HL-60 (cell line): ENCODE results near the gene TMEM44.

Experiments used
- DNase-seq, 2 experiments: peaks; one replicate each; pipeline ENCODE4 v3.0.0-alpha.2; 2010 to 2020; ENCODE audit warnings: low read depth in 1 of 2, low spot score in 1 of 2
- H3K27ac ChIP-seq: fragments of 250-450 bp; sonication (Bioruptor Pico); replicated peaks from 2 replicates; pipeline ENCODE4 v1.5.1; 2020; ENCODE audit warnings: mild to moderate bottlenecking, moderate library complexity
- H3K27me3 ChIP-seq: fragments of 250-450 bp; sonication (Bioruptor Pico); 2 replicates; pipeline ENCODE4 v1.5.1; 2021; ENCODE audit warnings: mild to moderate bottlenecking, moderate library complexity; ENCODE audit not compliant: insufficient read depth, poor library complexity, severe bottlenecking
- H3K4me3 ChIP-seq: replicated peaks from 2 replicates; pipeline ENCODE4 v1.5.1; 2011; ENCODE audit warnings: mild to moderate bottlenecking, control low read depth, low read length; ENCODE audit not compliant: insufficient read depth
- GABPA ChIP-seq: IDR thresholded peaks from 2 replicates; pipeline ENCODE4 v1.6.1; 2012; ENCODE audit warnings: low read depth
- POLR2AphosphoS5 ChIP-seq: IDR thresholded peaks from 2 replicates; pipeline ENCODE4 v1.6.1; 2012; ENCODE audit warnings: low read depth
- SPI1 ChIP-seq: IDR thresholded peaks from 2 replicates; pipeline ENCODE4 v1.6.1; 2012; ENCODE audit warnings: low read depth, mild to moderate bottlenecking, borderline replicate concordance
- TF ChIP-seq, protein P1 (sequence below): IDR thresholded peaks from one replicate; pipeline ENCODE4 v1.5.1; 2011; ENCODE audit warnings: low read length, control low read depth, inconsistent platforms; ENCODE audit not compliant: insufficient read depth
- TF ChIP-seq, protein P2 (sequence below): IDR thresholded peaks from 2 replicates; pipeline ENCODE4 v1.6.1; 2012; ENCODE audit warnings: low read depth; ENCODE audit not compliant: insufficient replicate concordance

TMEM44 gene

DNA sequence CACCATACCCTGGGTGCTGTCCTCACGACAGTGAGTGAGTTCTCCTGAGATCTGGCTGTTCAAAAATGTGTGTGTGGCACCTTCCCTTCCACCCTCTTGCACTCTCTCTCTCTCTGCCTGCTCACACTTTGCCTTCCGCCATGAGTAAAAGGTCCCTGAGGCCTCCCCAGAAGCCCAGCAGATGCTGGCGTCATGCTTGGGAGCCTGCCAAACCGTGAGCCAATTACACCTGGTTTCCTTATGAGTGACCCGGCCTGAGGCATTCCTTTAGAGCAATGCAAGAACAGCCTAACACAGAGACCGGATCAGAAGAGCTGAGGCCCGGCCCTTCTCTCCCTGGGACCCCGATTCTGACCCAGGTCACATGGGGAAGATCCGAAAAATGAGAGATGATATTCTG, 15.4 kb downstream of the TMEM44 start:
- TF ChIP-seq, protein P1, sequence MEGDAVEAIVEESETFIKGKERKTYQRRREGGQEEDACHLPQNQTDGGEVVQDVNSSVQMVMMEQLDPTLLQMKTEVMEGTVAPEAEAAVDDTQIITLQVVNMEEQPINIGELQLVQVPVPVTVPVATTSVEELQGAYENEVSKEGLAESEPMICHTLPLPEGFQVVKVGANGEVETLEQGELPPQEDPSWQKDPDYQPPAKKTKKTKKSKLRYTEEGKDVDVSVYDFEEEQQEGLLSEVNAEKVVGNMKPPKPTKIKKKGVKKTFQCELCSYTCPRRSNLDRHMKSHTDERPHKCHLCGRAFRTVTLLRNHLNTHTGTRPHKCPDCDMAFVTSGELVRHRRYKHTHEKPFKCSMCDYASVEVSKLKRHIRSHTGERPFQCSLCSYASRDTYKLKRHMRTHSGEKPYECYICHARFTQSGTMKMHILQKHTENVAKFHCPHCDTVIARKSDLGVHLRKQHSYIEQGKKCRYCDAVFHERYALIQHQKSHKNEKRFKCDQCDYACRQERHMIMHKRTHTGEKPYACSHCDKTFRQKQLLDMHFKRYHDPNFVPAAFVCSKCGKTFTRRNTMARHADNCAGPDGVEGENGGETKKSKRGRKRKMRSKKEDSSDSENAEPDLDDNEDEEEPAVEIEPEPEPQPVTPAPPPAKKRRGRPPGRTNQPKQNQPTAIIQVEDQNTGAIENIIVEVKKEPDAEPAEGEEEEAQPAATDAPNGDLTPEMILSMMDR = no peak
- TF ChIP-seq SPI1 = no peak
- TF ChIP-seq GABPA = no peak
- TF ChIP-seq, protein P2, sequence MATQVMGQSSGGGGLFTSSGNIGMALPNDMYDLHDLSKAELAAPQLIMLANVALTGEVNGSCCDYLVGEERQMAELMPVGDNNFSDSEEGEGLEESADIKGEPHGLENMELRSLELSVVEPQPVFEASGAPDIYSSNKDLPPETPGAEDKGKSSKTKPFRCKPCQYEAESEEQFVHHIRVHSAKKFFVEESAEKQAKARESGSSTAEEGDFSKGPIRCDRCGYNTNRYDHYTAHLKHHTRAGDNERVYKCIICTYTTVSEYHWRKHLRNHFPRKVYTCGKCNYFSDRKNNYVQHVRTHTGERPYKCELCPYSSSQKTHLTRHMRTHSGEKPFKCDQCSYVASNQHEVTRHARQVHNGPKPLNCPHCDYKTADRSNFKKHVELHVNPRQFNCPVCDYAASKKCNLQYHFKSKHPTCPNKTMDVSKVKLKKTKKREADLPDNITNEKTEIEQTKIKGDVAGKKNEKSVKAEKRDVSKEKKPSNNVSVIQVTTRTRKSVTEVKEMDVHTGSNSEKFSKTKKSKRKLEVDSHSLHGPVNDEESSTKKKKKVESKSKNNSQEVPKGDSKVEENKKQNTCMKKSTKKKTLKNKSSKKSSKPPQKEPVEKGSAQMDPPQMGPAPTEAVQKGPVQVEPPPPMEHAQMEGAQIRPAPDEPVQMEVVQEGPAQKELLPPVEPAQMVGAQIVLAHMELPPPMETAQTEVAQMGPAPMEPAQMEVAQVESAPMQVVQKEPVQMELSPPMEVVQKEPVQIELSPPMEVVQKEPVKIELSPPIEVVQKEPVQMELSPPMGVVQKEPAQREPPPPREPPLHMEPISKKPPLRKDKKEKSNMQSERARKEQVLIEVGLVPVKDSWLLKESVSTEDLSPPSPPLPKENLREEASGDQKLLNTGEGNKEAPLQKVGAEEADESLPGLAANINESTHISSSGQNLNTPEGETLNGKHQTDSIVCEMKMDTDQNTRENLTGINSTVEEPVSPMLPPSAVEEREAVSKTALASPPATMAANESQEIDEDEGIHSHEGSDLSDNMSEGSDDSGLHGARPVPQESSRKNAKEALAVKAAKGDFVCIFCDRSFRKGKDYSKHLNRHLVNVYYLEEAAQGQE = no peak
- TF ChIP-seq POLR2AphosphoS5 = no peak
- Histone ChIP-seq H3K27ac (no peak overlapping the region), H3K27me3 (no peaks in the 10 kb centered on the region), H3K4me3 (no peak overlapping the region)
- no peak for DNase-seq

DNA sequence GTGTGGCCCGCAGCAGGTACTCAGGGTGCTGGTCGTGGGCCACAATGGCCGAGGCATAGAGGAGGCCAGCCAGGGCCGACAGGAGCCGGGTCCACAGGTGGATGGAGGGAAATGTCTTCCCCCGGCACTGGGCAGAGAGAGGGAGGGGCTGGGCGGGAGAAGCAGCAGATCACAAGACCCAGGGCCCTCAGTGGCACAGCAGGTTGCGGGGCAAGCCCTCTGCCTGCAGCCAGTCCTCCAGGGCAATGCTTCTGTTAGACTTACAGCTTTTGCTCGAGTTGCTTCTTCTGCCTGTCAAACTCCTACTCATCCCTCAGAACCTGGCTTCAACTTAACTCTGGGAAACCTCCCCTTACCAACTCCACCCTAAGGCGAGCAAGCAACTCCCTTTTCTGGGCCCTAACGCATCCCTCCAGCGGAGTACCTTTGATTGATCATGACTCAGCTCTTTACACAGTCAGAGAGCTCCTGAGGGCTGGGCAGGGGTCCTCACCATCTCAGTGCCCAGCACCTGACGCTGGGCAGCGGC, 16.0 kb downstream of the TMEM44 start:
- TF ChIP-seq POLR2AphosphoS5 = no peak
- no peak for TF ChIP-seq GABPA
- TF ChIP-seq, protein P2 = no peak
- TF ChIP-seq, protein P1 = no peak
- Histone ChIP-seq H3K27me3 (no peaks in the 10 kb centered on the region), H3K4me3 (no peak overlapping the region), H3K27ac (no peak overlapping the region)
- no peak for DNase-seq

DNA sequence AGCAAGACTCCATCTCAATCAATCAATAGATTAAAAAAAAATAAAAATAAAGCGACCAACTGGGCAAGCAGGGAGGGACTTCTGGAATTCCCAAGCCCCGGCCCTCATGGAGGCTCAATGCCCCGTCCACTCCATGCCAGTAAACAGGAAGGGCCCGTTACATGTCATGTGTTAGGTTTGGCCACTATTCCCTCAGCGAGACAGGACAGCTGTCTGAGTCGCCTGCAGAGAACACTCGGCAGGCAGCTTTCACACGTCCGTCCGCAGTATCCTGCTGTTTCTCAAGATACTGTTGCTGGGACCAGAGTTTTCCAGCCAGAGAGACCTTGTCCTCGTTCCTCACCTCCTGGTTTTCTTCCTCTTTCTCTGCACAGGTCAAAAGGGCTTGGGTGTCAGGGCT, 18.0 kb downstream of the TMEM44 start:
- no peak overlapping the region for H3K27ac ChIP-seq
- DNase-seq = no peak
- no peak overlapping the region for H3K4me3 ChIP-seq
- H3K27me3 ChIP-seq = no peaks in the 10 kb centered on the region
- no peak for TF ChIP-seq GABPA
- TF ChIP-seq, protein P2 = no peak

DNA sequence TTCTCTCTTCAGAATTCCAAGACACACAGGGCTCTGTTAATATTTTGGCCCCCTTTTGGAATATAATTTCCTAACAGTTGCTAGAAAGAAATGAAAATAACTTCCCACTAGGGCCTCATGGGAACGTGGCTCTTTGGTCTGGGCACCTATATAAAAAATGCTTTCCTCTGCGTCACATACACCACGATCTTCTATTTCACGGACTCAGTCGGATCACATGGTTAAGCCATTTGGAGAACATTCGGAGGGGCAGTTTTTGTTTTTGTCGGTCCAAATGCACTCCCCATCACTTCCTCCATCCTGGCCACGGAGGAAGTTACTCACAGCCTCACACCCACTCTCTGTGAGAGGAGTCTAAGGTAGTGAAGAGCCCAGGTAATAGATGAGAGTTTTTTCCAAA, 21.0 kb downstream of the TMEM44 start:
- no peak for TF ChIP-seq GABPA
- no peak; the same call in 1 of the 2 replicates for TF ChIP-seq SPI1
- TF ChIP-seq POLR2AphosphoS5 = no peak
- TF ChIP-seq, protein P1 = no peak
- Histone ChIP-seq H3K27ac (no peak overlapping the region), H3K27me3 (no peaks in the 10 kb centered on the region), H3K4me3 (no peak overlapping the region)
- DNase-seq = no peak
